ENCODE results near the gene GZMM.

- no peak for TF ChIP-seq POLR2A (IDR thresholded peaks at IDR 0.05)
- TF ChIP-seq CTCF (IDR thresholded peaks at IDR 0.05), result no peak
Measured at GRCh38 chr19:538641-539428, 5.0 kb upstream of the GZMM start.

Measured in thyroid gland (tissue), 4 donors.